NT2/D1 (cell line): ENCODE measurements around the gene C19orf47.

ENCODE experiments used
- DNase-seq: peaks from one replicate; pipeline ENCODE4 v3.0.0-alpha.2; 2011; ENCODE audit warnings: low read depth, low spot score
- H3K27me3 ChIP-seq: 2 replicates; pipeline ENCODE4 v1.6.0; 2011; ENCODE audit warnings: mild to moderate bottlenecking; ENCODE audit not compliant: insufficient read length, insufficient read depth
- H3K36me3 ChIP-seq: 2 replicates; pipeline ENCODE4 v1.6.1; 2011; ENCODE audit warnings: mild to moderate bottlenecking, low read length, mixed read lengths; ENCODE audit not compliant: insufficient read depth, insufficient read length
- H3K4me1 ChIP-seq: 2 replicates; pipeline ENCODE4 v1.5.1; 2011; ENCODE audit not compliant: insufficient read depth, insufficient read length
- H3K4me3 ChIP-seq: 2 replicates; pipeline ENCODE4 v1.5.1; 2011; ENCODE audit warnings: low read depth; ENCODE audit not compliant: insufficient read length
- H3K9ac ChIP-seq: 2 replicates; pipeline ENCODE4 v1.6.0; 2011; ENCODE audit warnings: low read depth; ENCODE audit not compliant: insufficient read length
- H3K9me3 ChIP-seq: 2 replicates; pipeline ENCODE4 v1.5.1; 2011; ENCODE audit warnings: mild to moderate bottlenecking, low read length; ENCODE audit not compliant: insufficient read depth
- SUZ12 ChIP-seq: IDR thresholded peaks from 2 replicates; pipeline ENCODE4 v1.6.1; 2011; ENCODE audit not compliant: insufficient read length, insufficient read depth; ENCODE audit errors: extremely low read depth
- YY1 ChIP-seq: IDR thresholded peaks from 2 replicates; pipeline ENCODE4 v1.6.1; 2011; ENCODE audit not compliant: insufficient read length, insufficient read depth
- ZNF274 ChIP-seq: IDR thresholded peaks from 2 replicates; pipeline ENCODE4 v1.6.1; 2011; ENCODE audit warnings: mild to moderate bottlenecking, low read depth, low read length

The C19orf47 gene

GRCh38 chr19:40321076-40321475 lies 27.1 kb downstream of the C19orf47 start:
- H3K36me3 ChIP-seq = peaks cover 60% of the 10 kb centered on the region
- TF ChIP-seq SUZ12 (no peak), ZNF274 (no peak), YY1 (no peak)

GRCh38 chr19:40320558-40320935 lies 27.6 kb downstream of the C19orf47 start:
- Histone ChIP-seq H3K4me3 (no peak overlapping the region), H3K9ac (no peak overlapping the region), H3K27me3 (no peaks in the 10 kb centered on the region), H3K36me3 (peaks cover 57% of the 10 kb centered on the region), H3K4me1 (peaks cover 6% of the 10 kb centered on the region), H3K9me3 (no peaks in the 10 kb centered on the region)
- DNase-seq = no peak
- TF ChIP-seq YY1 (no peak), SUZ12 (no peak), ZNF274 (no peak)

More at GRCh38 chr19:40321076-40321475, 27.1 kb downstream of the C19orf47 start:
- Histone ChIP-seq H3K4me1 (peaks cover 6% of the 10 kb centered on the region), H3K4me3 (no peak overlapping the region), H3K9me3 (no peaks in the 10 kb centered on the region), H3K9ac (no peak overlapping the region), H3K27me3 (no peaks in the 10 kb centered on the region)
- DNase-seq = no peak

GRCh38 chr19:40317338-40317737 lies 30.9 kb downstream of the C19orf47 start:
- TF ChIP-seq ZNF274 (no peak), YY1 (no peak), SUZ12 (no peak)
- H3K9ac ChIP-seq = no peak overlapping the region
- no peaks in the 10 kb centered on the region for H3K27me3 ChIP-seq
- no peaks in the 10 kb centered on the region for H3K4me1 ChIP-seq
- H3K9me3 ChIP-seq = no peaks in the 10 kb centered on the region
- no peak for DNase-seq
- peaks cover 36% of the 10 kb centered on the region for H3K36me3 ChIP-seq
- H3K4me3 ChIP-seq = no peak overlapping the region

GRCh38 chr19:40315812-40316470 lies 32.3 kb downstream of the C19orf47 start:
- Histone ChIP-seq H3K36me3 (peaks cover 22% of the 10 kb centered on the region), H3K9ac (no peak overlapping the region), H3K4me1 (no peaks in the 10 kb centered on the region), H3K9me3 (no peaks in the 10 kb centered on the region), H3K27me3 (no peaks in the 10 kb centered on the region), H3K4me3 (no peak overlapping the region)
- no peak for TF ChIP-seq ZNF274
- TF ChIP-seq SUZ12 = no peak
- TF ChIP-seq YY1 = no peak
- DNase-seq = no peak

GRCh38 chr19:40314656-40315055 lies 33.5 kb downstream of the C19orf47 start:
- no peak for TF ChIP-seq YY1
- no peak for DNase-seq
- no peaks in the 10 kb centered on the region for H3K27me3 ChIP-seq
- no peak overlapping the region for H3K4me3 ChIP-seq
- H3K9ac ChIP-seq = no peak overlapping the region
- H3K9me3 ChIP-seq = no peaks in the 10 kb centered on the region
- H3K36me3 ChIP-seq = peaks cover 11% of the 10 kb centered on the region
- no peaks in the 10 kb centered on the region for H3K4me1 ChIP-seq

GRCh38 chr19:40313229-40313983 lies 34.8 kb downstream of the C19orf47 start:
- no peaks in the 10 kb centered on the region for H3K27me3 ChIP-seq
- no peak overlapping the region for H3K9ac ChIP-seq
- no peak for TF ChIP-seq SUZ12
- TF ChIP-seq ZNF274 = no peak
- no peak for TF ChIP-seq YY1
- H3K9me3 ChIP-seq = no peaks in the 10 kb centered on the region
- peaks cover 8% of the 10 kb centered on the region for H3K36me3 ChIP-seq
- DNase-seq = no peak
- H3K4me1 ChIP-seq = no peaks in the 10 kb centered on the region
- no peak overlapping the region for H3K4me3 ChIP-seq

- DNase-seq = no peak
- Histone ChIP-seq H3K4me1 (no peaks in the 10 kb centered on the region), H3K4me3 (no peak overlapping the region), H3K36me3 (peaks cover 6% of the 10 kb centered on the region), H3K9me3 (no peaks in the 10 kb centered on the region), H3K27me3 (no peaks in the 10 kb centered on the region), H3K9ac (no peak overlapping the region)
- TF ChIP-seq YY1 (no peak), SUZ12 (no peak), ZNF274 (no peak)
Measured at GRCh38 chr19:40312533-40312932, 35.7 kb downstream of the C19orf47 start.
